Stimulated activated CD8-positive, alpha-beta memory T cell treated with anti-CD3 and anti-CD28 coated beads, Interleukin-15, amount 100 ng/mL, for 24 hours (primary cell): Measurements from ENCODE around the gene ELMOD1.
"Not testable (repeated sequence)": the region's sequence is repeated elsewhere in the genome, so short reads cannot be mapped to it uniquely, and the experiment has no call there.

ENCODE experiments used
- DNase-seq: peaks from one replicate; pipeline ENCODE4 v3.0.0-alpha.2; 2020; ENCODE audit warnings: low read depth

ELMOD1 gene

GRCh38 chr11:107590460-107591377 is at the start of gene ELMOD1:
ELMOD1 (plus strand) TSS chr11:107591147; CDS start chr11:107618190, 27,043 bp downstream.
- DNase-seq = no peak

- DNase-seq = no peak
These were observed 45.8 kb upstream of the ELMOD1 start for GRCh38 chr11:107545101-107545514.

GRCh38 chr11:107547961-107548360 is 43.0 kb upstream of the ELMOD1 start:
- DNase-seq = no peak

GRCh38 chr11:107549253-107549953 is 41.5 kb upstream of the ELMOD1 start:
- no peak for DNase-seq

GRCh38 chr11:107549954-107550285 is 41.0 kb upstream of the ELMOD1 start:
- DNase-seq = no peak

GRCh38 chr11:107550304-107550703 is 40.6 kb upstream of the ELMOD1 start:
- DNase-seq = no peak

GRCh38 chr11:107561688-107562087 is 29.3 kb upstream of the ELMOD1 start:
- no peak for DNase-seq

- no peak for DNase-seq
These were observed 28.2 kb upstream of the ELMOD1 start for GRCh38 chr11:107562647-107563208.

- DNase-seq = no peak
These were observed 27.2 kb upstream of the ELMOD1 start for GRCh38 chr11:107563702-107564101.

- DNase-seq = no peak
These were observed 26.1 kb upstream of the ELMOD1 start for GRCh38 chr11:107564877-107565218.

- DNase-seq = peak; percentile 51
These were observed 25.6 kb upstream of the ELMOD1 start, which contains the start of gene ALKBH8 for GRCh38 chr11:107565219-107565937. ALKBH8 (minus strand) TSS chr11:107565735; CDS start chr11:107560893, 4,842 bp downstream.

- not testable (repeated sequence) for DNase-seq
These were observed 24.9 kb upstream of the ELMOD1 start for GRCh38 chr11:107565955-107566501.

- DNase-seq = no peak
These were observed 24.4 kb upstream of the ELMOD1 start for GRCh38 chr11:107566569-107566968.

GRCh38 chr11:107567739-107568335 is 23.1 kb upstream of the ELMOD1 start:
- DNase-seq = no peak

GRCh38 chr11:107570015-107570414 is 20.9 kb upstream of the ELMOD1 start:
- no peak for DNase-seq

GRCh38 chr11:107573438-107573837 is 17.5 kb upstream of the ELMOD1 start:
- no peak for DNase-seq

GRCh38 chr11:107576497-107577345 is 14.2 kb upstream of the ELMOD1 start:
- DNase-seq = not testable (repeated sequence)

GRCh38 chr11:107577346-107577711 is 13.6 kb upstream of the ELMOD1 start:
- DNase-seq = no peak

GRCh38 chr11:107579169-107579568 is 11.8 kb upstream of the ELMOD1 start:
- not testable (repeated sequence) for DNase-seq

- no peak for DNase-seq
These were observed 9.8 kb upstream of the ELMOD1 start for GRCh38 chr11:107581147-107581546.
